ENCODE measurements around the gene MB. TPM values are rescaled to one million over a fixed set of nuclear protein-coding genes. Genes with fewer than 3 reads are reported as not detected.
"Not testable (repeated sequence)": the region's sequence is repeated elsewhere in the genome, so short reads cannot be mapped to it uniquely, and the experiment has no call there.

The MB gene
- 1.1 TPM for total RNA-seq
- 3.7 TPM for polyA plus RNA-seq
- long read RNA-seq, donor 1, result 0 reads
- long read RNA-seq, donor 2, partial matches to known transcripts, result 0 of 3 reads
- long read RNA-seq, donor 2, other reads (novel, unspliced or antisense), result 0 of 3 reads
- long read RNA-seq, donor 3, partial matches to known transcripts, result 0 of 1 reads
- long read RNA-seq, donor 3, other reads (novel, unspliced or antisense), result 0 of 1 reads
- long read RNA-seq, donor 4, result 0 reads
- long read RNA-seq, donor 5, result 0 reads
- long read RNA-seq, donor 6, partial matches to known transcripts, result 0 of 1 reads
- long read RNA-seq, donor 6, other reads (novel, unspliced or antisense), result 0 of 1 reads
- long read RNA-seq, donor 7, partial matches to known transcripts, result 0 of 1 reads
- long read RNA-seq, donor 7, other reads (novel, unspliced or antisense), result 0 of 1 reads
- long read RNA-seq, donor 8, result 0 reads
- long read RNA-seq, donor 9, result 0 reads
- long read RNA-seq, donor 10, result 0 reads

- H3K4me3 ChIP-seq (ENCODE audit: low read length in 2 of 2), result no peak within 1 kb of the TSS
- H3K4me1 ChIP-seq (ENCODE audit: control insufficient read depth in 2 of 2, insufficient read depth in 2 of 2, low read length in 2 of 2), result peaks cover 0 to 6% of the 10 kb centered on the region in 2 donors
- no peaks in the 10 kb centered on the region for H3K9me3 ChIP-seq (ENCODE audit: control insufficient read depth in 2 of 2, insufficient read depth in 1 of 2, low read length in 1 of 2)
- no peak for DNase-seq (ENCODE audit: low read depth in 6 of 9, low spot score in 9 of 9)
- H3K27me3 ChIP-seq (ENCODE audit: control insufficient read depth in 2 of 2, insufficient read depth in 1 of 2, low read length in 1 of 2), result peaks cover 0 to 2% of the 10 kb centered on the region in 2 donors
- no peaks in the 10 kb centered on the region for H3K36me3 ChIP-seq (ENCODE audit: control insufficient read depth in 2 of 2, insufficient read depth in 2 of 2, low read length in 1 of 2)
- 87% methylated on average over 16 of the region's 16 CpGs for WGBS
- no peak within 1 kb of the TSS for H3K27ac ChIP-seq (ENCODE audit: low read depth in 1 of 2, low read length in 1 of 2)
These were observed at the start of gene MB for GRCh38 chr22:35617137-35617755. TSS of gene MB (minus strand) at chr22:35617329. CDS start at chr22:35617257, 72 bp downstream.

GRCh38 chr22:35666699-35667098 is 49.6 kb upstream of the MB start:
- not testable (repeated sequence) for DNase-seq (ENCODE audit: low read depth in 6 of 9, low spot score in 9 of 9); H3K27me3 ChIP-seq (ENCODE audit: control insufficient read depth in 2 of 2, insufficient read depth in 1 of 2, low read length in 1 of 2); H3K27ac ChIP-seq (ENCODE audit: low read depth in 1 of 2, low read length in 1 of 2); H3K4me1 ChIP-seq (ENCODE audit: control insufficient read depth in 2 of 2, insufficient read depth in 2 of 2, low read length in 2 of 2); H3K4me3 ChIP-seq (ENCODE audit: low read length in 2 of 2); H3K36me3 ChIP-seq (ENCODE audit: control insufficient read depth in 2 of 2, insufficient read depth in 2 of 2, low read length in 1 of 2); H3K9me3 ChIP-seq (ENCODE audit: control insufficient read depth in 2 of 2, insufficient read depth in 1 of 2, low read length in 1 of 2)
- 95% methylated on average over 1 of the region's 1 CpG for WGBS

GRCh38 chr22:35664955-35665587 is 47.9 kb upstream of the MB start:
- Histone ChIP-seq H3K4me1 (ENCODE audit: control insufficient read depth in 2 of 2, insufficient read depth in 2 of 2, low read length in 2 of 2) (peaks cover 6 to 18% of the 10 kb centered on the region in 2 donors), H3K27me3 (ENCODE audit: control insufficient read depth in 2 of 2, insufficient read depth in 1 of 2, low read length in 1 of 2) (no peaks in the 10 kb centered on the region), H3K9me3 (ENCODE audit: control insufficient read depth in 2 of 2, insufficient read depth in 1 of 2, low read length in 1 of 2) (peaks cover 0 to 6% of the 10 kb centered on the region in 2 donors), H3K4me3 (ENCODE audit: low read length in 2 of 2) (no peak overlapping the region), H3K36me3 (ENCODE audit: control insufficient read depth in 2 of 2, insufficient read depth in 2 of 2, low read length in 1 of 2) (peaks cover 0 to 10% of the 10 kb centered on the region in 2 donors), H3K27ac (ENCODE audit: low read depth in 1 of 2, low read length in 1 of 2) (no peak overlapping the region)
- WGBS, result 97% methylated on average over 5 of the region's 5 CpGs
- no peak for DNase-seq (ENCODE audit: low read depth in 6 of 9, low spot score in 9 of 9)

GRCh38 chr22:35663371-35663770 is 46.2 kb upstream of the MB start:
- 79% methylated on average over 3 of the region's 3 CpGs for WGBS
- no peak overlapping the region for H3K27ac ChIP-seq (ENCODE audit: low read depth in 1 of 2, low read length in 1 of 2)
- peaks cover 7 to 27% of the 10 kb centered on the region in 2 donors for H3K4me1 ChIP-seq (ENCODE audit: control insufficient read depth in 2 of 2, insufficient read depth in 2 of 2, low read length in 2 of 2)
- H3K4me3 ChIP-seq (ENCODE audit: low read length in 2 of 2), result no peak overlapping the region
- no peak for DNase-seq (ENCODE audit: low read depth in 6 of 9, low spot score in 9 of 9)
- H3K9me3 ChIP-seq (ENCODE audit: control insufficient read depth in 2 of 2, insufficient read depth in 1 of 2, low read length in 1 of 2), result peaks cover 0 to 12% of the 10 kb centered on the region in 2 donors
- peaks cover 13 to 23% of the 10 kb centered on the region in 2 donors for H3K36me3 ChIP-seq (ENCODE audit: control insufficient read depth in 2 of 2, insufficient read depth in 2 of 2, low read length in 1 of 2)
- no peaks in the 10 kb centered on the region for H3K27me3 ChIP-seq (ENCODE audit: control insufficient read depth in 2 of 2, insufficient read depth in 1 of 2, low read length in 1 of 2)

GRCh38 chr22:35662914-35663313 is 45.8 kb upstream of the MB start:
- Histone ChIP-seq H3K27me3 (ENCODE audit: control insufficient read depth in 2 of 2, insufficient read depth in 1 of 2, low read length in 1 of 2) (no peaks in the 10 kb centered on the region), H3K36me3 (ENCODE audit: control insufficient read depth in 2 of 2, insufficient read depth in 2 of 2, low read length in 1 of 2) (peaks cover 17 to 28% of the 10 kb centered on the region in 2 donors), H3K27ac (ENCODE audit: low read depth in 1 of 2, low read length in 1 of 2) (peak overlapping the region in 1 of 2 donors; percentile 27), H3K4me1 (ENCODE audit: control insufficient read depth in 2 of 2, insufficient read depth in 2 of 2, low read length in 2 of 2) (peaks cover 7 to 27% of the 10 kb centered on the region in 2 donors), H3K9me3 (ENCODE audit: control insufficient read depth in 2 of 2, insufficient read depth in 1 of 2, low read length in 1 of 2) (peaks cover 0 to 12% of the 10 kb centered on the region in 2 donors), H3K4me3 (ENCODE audit: low read length in 2 of 2) (no peak overlapping the region)
- 96% methylated on average over 2 of the region's 2 CpGs for WGBS
- no peak for DNase-seq (ENCODE audit: low read depth in 6 of 9, low spot score in 9 of 9)

GRCh38 chr22:35661464-35661863 is 44.3 kb upstream of the MB start:
- WGBS, result 75% methylated on average over 2 of the region's 2 CpGs
- Histone ChIP-seq H3K36me3 (ENCODE audit: control insufficient read depth in 2 of 2, insufficient read depth in 2 of 2, low read length in 1 of 2) (peaks cover 31 to 36% of the 10 kb centered on the region in 2 donors), H3K27ac (ENCODE audit: low read depth in 1 of 2, low read length in 1 of 2) (peak overlapping the region; percentile 53 to 98), H3K9me3 (ENCODE audit: control insufficient read depth in 2 of 2, insufficient read depth in 1 of 2, low read length in 1 of 2) (peaks cover 0 to 12% of the 10 kb centered on the region in 2 donors), H3K4me3 (ENCODE audit: low read length in 2 of 2) (no peak overlapping the region), H3K27me3 (ENCODE audit: control insufficient read depth in 2 of 2, insufficient read depth in 1 of 2, low read length in 1 of 2) (no peaks in the 10 kb centered on the region), H3K4me1 (ENCODE audit: control insufficient read depth in 2 of 2, insufficient read depth in 2 of 2, low read length in 2 of 2) (peaks cover 7 to 27% of the 10 kb centered on the region in 2 donors)
- DNase-seq (ENCODE audit: low read depth in 6 of 9, low spot score in 9 of 9), result peak in 1 of 9 donors; percentile 14

- peaks cover 7 to 27% of the 10 kb centered on the region in 2 donors for H3K4me1 ChIP-seq (ENCODE audit: control insufficient read depth in 2 of 2, insufficient read depth in 2 of 2, low read length in 2 of 2)
- H3K27me3 ChIP-seq (ENCODE audit: control insufficient read depth in 2 of 2, insufficient read depth in 1 of 2, low read length in 1 of 2), result no peaks in the 10 kb centered on the region
- no peak overlapping the region for H3K4me3 ChIP-seq (ENCODE audit: low read length in 2 of 2)
- peaks cover 32 to 40% of the 10 kb centered on the region in 2 donors for H3K36me3 ChIP-seq (ENCODE audit: control insufficient read depth in 2 of 2, insufficient read depth in 2 of 2, low read length in 1 of 2)
- DNase-seq (ENCODE audit: low read depth in 6 of 9, low spot score in 9 of 9), result peak; percentile 40 to 87 (median 61)
- peaks cover 0 to 8% of the 10 kb centered on the region in 2 donors for H3K9me3 ChIP-seq (ENCODE audit: control insufficient read depth in 2 of 2, insufficient read depth in 1 of 2, low read length in 1 of 2)
- peak overlapping the region; percentile 89 to 98 for H3K27ac ChIP-seq (ENCODE audit: low read depth in 1 of 2, low read length in 1 of 2)
- WGBS, result 51% methylated on average over 2 of the region's 2 CpGs
These were observed 43.4 kb upstream of the MB start for GRCh38 chr22:35660291-35661127.

GRCh38 chr22:35657571-35658312 is 40.6 kb upstream of the MB start:
- H3K9me3 ChIP-seq (ENCODE audit: control insufficient read depth in 2 of 2, insufficient read depth in 1 of 2, low read length in 1 of 2), result peaks cover 0 to 8% of the 10 kb centered on the region in 2 donors
- peaks cover 36 to 46% of the 10 kb centered on the region in 2 donors for H3K36me3 ChIP-seq (ENCODE audit: control insufficient read depth in 2 of 2, insufficient read depth in 2 of 2, low read length in 1 of 2)
- H3K4me3 ChIP-seq (ENCODE audit: low read length in 2 of 2), result no peak overlapping the region
- peaks cover 7 to 27% of the 10 kb centered on the region in 2 donors for H3K4me1 ChIP-seq (ENCODE audit: control insufficient read depth in 2 of 2, insufficient read depth in 2 of 2, low read length in 2 of 2)
- no peaks in the 10 kb centered on the region for H3K27me3 ChIP-seq (ENCODE audit: control insufficient read depth in 2 of 2, insufficient read depth in 1 of 2, low read length in 1 of 2)
- WGBS, result 69% methylated on average over 5 of the region's 5 CpGs
- H3K27ac ChIP-seq (ENCODE audit: low read depth in 1 of 2, low read length in 1 of 2), result no peak overlapping the region
- no peak for DNase-seq (ENCODE audit: low read depth in 6 of 9, low spot score in 9 of 9)
